HG03432 (cell line): Measurements from ENCODE around the gene ZBTB45.
A peak's percentile ranks its signal among the peaks of the same experiment; 100 is the strongest.
"Not testable (repeated sequence)": the region's sequence is repeated elsewhere in the genome, so short reads cannot be mapped to it uniquely, and the experiment has no call there.

Experiments used
- ATAC-seq: cut with Tn5 transposase; IDR thresholded peaks from one replicate; pipeline ENCODE4 v1.9.1; 2021; ENCODE audit warnings: mild to moderate bottlenecking, moderate library complexity; ENCODE audit not compliant: unreplicated experiment

Gene ZBTB45

GRCh38 chr19:58542641-58543372 is 23.2 kb upstream of the ZBTB45 start:
- ATAC-seq, result not testable (repeated sequence)

- ATAC-seq, result not testable (repeated sequence)
Measured at GRCh38 chr19:58539169-58539559, 19.6 kb upstream of the ZBTB45 start.

- ATAC-seq, result no peak
Measured at GRCh38 chr19:58538257-58539168, 18.9 kb upstream of the ZBTB45 start.

GRCh38 chr19:58536852-58537798 is 17.5 kb upstream of the ZBTB45 start:
- no peak for ATAC-seq

GRCh38 chr19:58535857-58536256 is 16.2 kb upstream of the ZBTB45 start:
- ATAC-seq, result no peak

- no peak for ATAC-seq
Measured at GRCh38 chr19:58531034-58531840, 11.6 kb upstream of the ZBTB45 start.

GRCh38 chr19:58529405-58529804 is 9.8 kb upstream of the ZBTB45 start:
- no peak for ATAC-seq

- no peak for ATAC-seq
Measured at GRCh38 chr19:58522709-58523108, 3.1 kb upstream of the ZBTB45 start.

- ATAC-seq, result no peak
Measured at GRCh38 chr19:58521651-58522050, 2.0 kb upstream of the ZBTB45 start.

- ATAC-seq, result no peak
Measured at GRCh38 chr19:58520257-58520599, 618 bp upstream of the ZBTB45 start.

- peak; percentile 5 for ATAC-seq
Measured at GRCh38 chr19:58519087-58519354, 589 bp downstream of the ZBTB45 start.

- ATAC-seq, result no peak
Measured at GRCh38 chr19:58518256-58519086, 1.1 kb downstream of the ZBTB45 start.

- no peak for ATAC-seq
Measured at GRCh38 chr19:58516964-58517833, 2.4 kb downstream of the ZBTB45 start.

GRCh38 chr19:58516246-58516836 is 3.3 kb downstream of the ZBTB45 start:
- no peak for ATAC-seq

GRCh38 chr19:58515259-58515658 is 4.4 kb downstream of the ZBTB45 start:
- no peak for ATAC-seq

- ATAC-seq, result no peak
Measured at GRCh38 chr19:58514564-58515022, 5.0 kb downstream of the ZBTB45 start.

GRCh38 chr19:58513694-58514563 is 5.7 kb downstream of the ZBTB45 start:
- ATAC-seq, result peak; percentile 77
